PFSK-1 (cell line): ENCODE results near the gene CERS4.

Experiments used
- POLR2AphosphoS5 ChIP-seq: IDR thresholded peaks from 2 replicates; pipeline ENCODE4 v1.6.1; 2012; ENCODE audit warnings: low read depth, mild to moderate bottlenecking, control low read depth, low read length, moderate library complexity
- REST ChIP-seq, 2 experiments: IDR thresholded peaks; 2 replicates each; pipeline versions ENCODE4 v1.6.1 to v1.8.0; 2011 to 2012; ENCODE audit warnings: low read depth in 2 of 2, low read length in 2 of 2, control low read depth in 1 of 2, inconsistent platforms in 1 of 2, mild to moderate bottlenecking in 1 of 2, moderate library complexity in 1 of 2; ENCODE audit not compliant: insufficient read depth in 1 of 2
- SIN3A ChIP-seq: IDR thresholded peaks from 2 replicates; pipeline ENCODE4 v1.6.1; 2012; ENCODE audit warnings: mild to moderate bottlenecking, low read length, moderate library complexity, borderline replicate concordance; ENCODE audit not compliant: insufficient read depth
- TAF1 ChIP-seq: IDR thresholded peaks from 2 replicates; pipeline ENCODE4 v1.6.1; 2012; ENCODE audit warnings: low read length, control low read depth, borderline replicate concordance; ENCODE audit not compliant: insufficient read depth

- TF ChIP-seq POLR2AphosphoS5 (no peak), SIN3A (no peak), REST (IDR thresholded peaks at IDR 0.05; ENCODE audit: insufficient read depth in 1 of 2, low read depth in 2 of 2, low read length in 2 of 2) (no peak), TAF1 (no peak)
Observed at GRCh38 chr19:8185343-8186068, 23.7 kb upstream of the CERS4 start.
